Measurements from ENCODE around the gene MYT1. TPM values are rescaled to one million over a fixed set of nuclear protein-coding genes. Genes with fewer than 3 reads are reported as not detected.

The MYT1 gene
- total RNA-seq, 3 donors from 2014 or later (not counting 1 experiment from before 2014, with no cell fraction given), result not detected

DNA sequence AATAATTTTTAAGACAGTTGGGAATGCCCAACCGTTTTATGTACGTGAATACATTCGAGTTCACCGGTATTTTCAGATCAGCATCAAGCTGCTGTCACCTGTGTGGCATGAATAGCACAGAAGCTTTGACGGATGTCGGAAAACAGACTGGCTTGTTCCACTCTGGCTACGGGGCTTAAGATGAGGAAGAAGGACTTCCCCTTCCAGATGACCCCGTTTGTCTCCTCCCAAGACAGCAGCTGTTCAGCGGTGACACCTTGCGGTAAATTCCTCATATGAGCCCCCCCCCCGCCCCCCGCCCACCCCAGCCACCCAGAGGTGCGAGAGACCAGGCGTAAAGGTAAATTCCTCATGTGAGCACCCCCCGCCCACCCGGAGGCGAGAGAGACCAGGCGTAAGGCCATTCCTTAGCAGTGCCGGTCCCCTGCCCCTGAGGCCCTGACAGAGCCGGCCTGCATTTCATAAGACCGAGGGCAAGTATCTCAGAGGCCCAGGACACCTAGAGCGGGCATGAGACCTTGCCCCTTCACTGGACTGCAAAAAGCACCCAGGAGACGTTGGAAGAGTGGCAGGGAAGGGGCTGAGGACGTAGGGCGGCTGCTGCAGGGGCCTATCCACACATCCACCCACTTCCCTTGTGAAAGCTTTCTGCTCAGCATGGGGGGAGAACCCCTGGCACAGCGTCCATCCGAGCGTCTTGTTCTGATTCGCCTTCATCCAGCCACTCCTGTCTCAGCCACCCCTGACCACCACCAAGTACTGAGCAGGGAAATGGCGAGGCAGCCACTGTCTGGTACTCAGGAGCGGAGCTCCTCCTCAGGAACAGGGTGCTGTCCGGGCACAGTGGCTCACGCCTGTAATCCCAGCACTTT, 84.0 kb downstream of the MYT1 start:
- no peak for DNase-seq
- intact Hi-C loops (cut with micrococcal nuclease), result no loop called here
- no peak for TF ChIP-seq CTCF (IDR thresholded peaks at IDR 0.05)
- no peak for ATAC-seq
- WGBS (ENCODE audit: insufficient coverage), result 68% methylated on average over 29 of the region's 33 CpGs
- peaks cover 25 to 46% of the 10 kb centered on the region in 2 donors for H3K27me3 Mint-ChIP-seq (ENCODE audit: low read depth in 2 of 2)
- H3K4me3 ChIP-seq (ENCODE audit: low read length), result no peak overlapping the region
- H3K36me3 Mint-ChIP-seq, result no peaks in the 10 kb centered on the region
- no peaks in the 10 kb centered on the region for H3K36me3 ChIP-seq (ENCODE audit: control insufficient read depth, insufficient read depth, low read length)
- no peaks in the 10 kb centered on the region for H3K9me3 ChIP-seq (ENCODE audit: control insufficient read depth, insufficient read depth, low read length)
- no peak overlapping the region for H3K4me3 Mint-ChIP-seq
- no peak overlapping the region for H3K27ac ChIP-seq (ENCODE audit: low read length)
- H3K27ac Mint-ChIP-seq, result no peak overlapping the region
- H3K27me3 ChIP-seq (ENCODE audit: control insufficient read depth, insufficient read depth, low read length), result no peaks in the 10 kb centered on the region
- no peaks in the 10 kb centered on the region for H3K4me1 ChIP-seq (ENCODE audit: control insufficient read depth, insufficient read depth, low read length)
- no peaks in the 10 kb centered on the region for H3K9me3 Mint-ChIP-seq
- H3K4me1 Mint-ChIP-seq, result no peaks in the 10 kb centered on the region

- H3K4me3 Mint-ChIP-seq, result no peak overlapping the region
- H3K27ac Mint-ChIP-seq, result no peak overlapping the region
- H3K36me3 Mint-ChIP-seq, result no peaks in the 10 kb centered on the region
- intact Hi-C loops (cut with micrococcal nuclease), result no loop called here
- Histone ChIP-seq H3K27me3 (ENCODE audit: control insufficient read depth, insufficient read depth, low read length) (no peaks in the 10 kb centered on the region), H3K4me1 (ENCODE audit: control insufficient read depth, insufficient read depth, low read length) (peaks cover 3% of the 10 kb centered on the region), H3K27ac (ENCODE audit: low read length) (no peak overlapping the region), H3K36me3 (ENCODE audit: control insufficient read depth, insufficient read depth, low read length) (no peaks in the 10 kb centered on the region), H3K9me3 (ENCODE audit: control insufficient read depth, insufficient read depth, low read length) (no peaks in the 10 kb centered on the region), H3K4me3 (ENCODE audit: low read length) (no peak overlapping the region)
- H3K9me3 Mint-ChIP-seq, result no peaks in the 10 kb centered on the region
- no peak for TF ChIP-seq CTCF (IDR thresholded peaks at IDR 0.05)
- peaks cover 21 to 39% of the 10 kb centered on the region in 2 donors for H3K27me3 Mint-ChIP-seq (ENCODE audit: low read depth in 2 of 2)
- WGBS (ENCODE audit: insufficient coverage), result no CpG with 5 or more reads among the region's 2 CpGs
- ATAC-seq, result no peak
- peaks cover 6 to 9% of the 10 kb centered on the region in 2 donors for H3K4me1 Mint-ChIP-seq
- DNase-seq, result no peak
Measured at GRCh38 chr20:64250027-64250426, 85.8 kb downstream of the MYT1 start.

- Mint-ChIP-seq H3K27me3 (ENCODE audit: low read depth in 2 of 2) (peaks cover 13 to 29% of the 10 kb centered on the region in 2 donors), H3K4me3 (no peak overlapping the region), H3K27ac (no peak overlapping the region), H3K9me3 (no peaks in the 10 kb centered on the region), H3K36me3 (no peaks in the 10 kb centered on the region), H3K4me1 (peaks cover 28 to 33% of the 10 kb centered on the region in 2 donors)
- no peak for ATAC-seq
- DNase-seq, result no peak
- TF ChIP-seq CTCF (IDR thresholded peaks at IDR 0.05), result no peak
- Histone ChIP-seq H3K27ac (ENCODE audit: low read length) (no peak overlapping the region), H3K36me3 (ENCODE audit: control insufficient read depth, insufficient read depth, low read length) (no peaks in the 10 kb centered on the region), H3K9me3 (ENCODE audit: control insufficient read depth, insufficient read depth, low read length) (no peaks in the 10 kb centered on the region), H3K4me3 (ENCODE audit: low read length) (no peak overlapping the region), H3K4me1 (ENCODE audit: control insufficient read depth, insufficient read depth, low read length) (peaks cover 21% of the 10 kb centered on the region), H3K27me3 (ENCODE audit: control insufficient read depth, insufficient read depth, low read length) (no peaks in the 10 kb centered on the region)
- intact Hi-C loops (cut with micrococcal nuclease), result no loop called here
- 97% methylated on average over 4 of the region's 4 CpGs for WGBS (ENCODE audit: insufficient coverage)
Measured at GRCh38 chr20:64253000-64253383, 88.7 kb downstream of the MYT1 start.
